Measurements from ENCODE around the gene ADCY2.

ADCY2 gene

DNA sequence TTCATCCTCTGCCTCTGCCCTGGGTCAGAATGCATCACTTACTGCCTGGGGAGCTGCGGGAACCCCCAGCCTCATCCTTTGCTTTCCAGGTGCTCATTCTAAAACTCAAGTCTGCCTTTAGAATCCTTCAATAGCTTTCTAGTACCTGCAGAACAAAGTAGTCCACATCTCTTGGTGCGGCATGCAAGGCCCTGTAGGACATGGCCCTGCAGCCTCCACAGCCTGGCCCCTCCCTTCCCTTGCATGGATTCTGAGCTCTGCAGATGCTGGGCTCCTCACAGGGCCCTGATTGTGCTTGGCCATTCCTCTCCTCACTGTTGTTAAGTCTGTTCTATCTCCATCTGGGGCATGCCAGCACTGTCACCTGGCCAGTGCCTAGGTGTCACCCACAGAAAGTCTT, 141.6 kb downstream of the ADCY2 start:
- DNase-seq (ENCODE audit: low read depth), result no peak
- H3K4me3 ChIP-seq (replicated peaks; ENCODE audit: low read depth, low read length), result no peak overlapping the region
- TF ChIP-seq, protein P1, sequence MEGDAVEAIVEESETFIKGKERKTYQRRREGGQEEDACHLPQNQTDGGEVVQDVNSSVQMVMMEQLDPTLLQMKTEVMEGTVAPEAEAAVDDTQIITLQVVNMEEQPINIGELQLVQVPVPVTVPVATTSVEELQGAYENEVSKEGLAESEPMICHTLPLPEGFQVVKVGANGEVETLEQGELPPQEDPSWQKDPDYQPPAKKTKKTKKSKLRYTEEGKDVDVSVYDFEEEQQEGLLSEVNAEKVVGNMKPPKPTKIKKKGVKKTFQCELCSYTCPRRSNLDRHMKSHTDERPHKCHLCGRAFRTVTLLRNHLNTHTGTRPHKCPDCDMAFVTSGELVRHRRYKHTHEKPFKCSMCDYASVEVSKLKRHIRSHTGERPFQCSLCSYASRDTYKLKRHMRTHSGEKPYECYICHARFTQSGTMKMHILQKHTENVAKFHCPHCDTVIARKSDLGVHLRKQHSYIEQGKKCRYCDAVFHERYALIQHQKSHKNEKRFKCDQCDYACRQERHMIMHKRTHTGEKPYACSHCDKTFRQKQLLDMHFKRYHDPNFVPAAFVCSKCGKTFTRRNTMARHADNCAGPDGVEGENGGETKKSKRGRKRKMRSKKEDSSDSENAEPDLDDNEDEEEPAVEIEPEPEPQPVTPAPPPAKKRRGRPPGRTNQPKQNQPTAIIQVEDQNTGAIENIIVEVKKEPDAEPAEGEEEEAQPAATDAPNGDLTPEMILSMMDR (IDR thresholded peaks at IDR 0.05; ENCODE audit: low read length, missing control alignments), result no peak

DNA sequence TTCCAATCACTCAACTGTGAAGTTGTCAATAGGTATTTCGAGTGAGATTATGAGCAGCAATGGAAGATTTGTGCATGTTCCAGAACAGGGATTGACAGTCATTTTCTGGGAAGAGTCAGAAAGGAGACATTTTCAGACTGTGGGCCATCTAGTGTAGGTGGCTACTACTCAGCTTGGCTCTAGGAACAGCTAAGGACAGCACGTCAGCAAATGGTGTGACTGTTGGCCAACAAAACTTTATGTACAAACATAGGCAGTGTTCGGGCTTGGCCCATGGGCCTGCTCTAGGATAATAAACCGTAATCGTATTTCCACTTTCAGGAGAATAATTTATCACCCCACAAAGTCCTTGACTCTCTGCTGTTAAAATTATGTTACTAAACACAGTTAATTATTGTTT, 143.6 kb downstream of the ADCY2 start:
- TF ChIP-seq, protein P1 (IDR thresholded peaks at IDR 0.05; ENCODE audit: low read length, missing control alignments), result no peak
- H3K4me3 ChIP-seq (replicated peaks; ENCODE audit: low read depth, low read length), result no peak overlapping the region
- no peak for DNase-seq (ENCODE audit: low read depth)

DNA sequence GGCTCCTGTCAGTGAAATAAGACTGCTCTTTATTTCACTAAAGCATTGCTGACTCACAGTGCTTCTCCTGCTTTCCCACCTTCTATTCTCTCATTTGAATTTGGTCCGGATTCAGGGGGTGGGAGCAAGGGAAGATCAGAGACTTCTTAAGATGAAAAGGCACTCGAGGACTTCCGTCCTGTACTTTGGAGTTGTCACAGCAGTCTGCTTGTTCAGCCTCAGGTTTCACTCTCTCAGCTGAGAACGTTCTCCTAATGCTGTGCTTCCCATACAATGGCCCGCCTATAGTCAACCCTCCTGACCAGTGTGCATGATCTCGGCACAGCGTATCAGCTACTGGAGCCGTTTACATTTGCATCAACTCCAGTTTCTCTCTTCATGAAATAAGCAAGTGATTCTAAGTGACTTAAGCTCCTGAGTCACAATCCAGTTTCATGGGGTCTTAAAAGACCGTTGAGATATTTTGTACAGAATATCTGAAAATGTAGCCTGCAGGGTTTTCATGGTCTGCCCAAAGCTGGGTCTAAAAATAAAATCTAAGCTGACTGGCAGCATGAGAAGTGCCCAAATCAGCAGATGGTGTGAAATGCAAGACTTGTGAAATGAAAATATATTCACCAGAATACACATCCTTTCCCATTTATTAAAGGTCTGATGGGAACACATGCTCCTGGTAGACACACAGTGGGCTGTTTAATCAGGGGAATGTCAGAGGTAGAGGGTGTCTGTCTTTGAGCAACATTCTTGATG, 145.0 kb downstream of the ADCY2 start:
- TF ChIP-seq, protein P1 (IDR thresholded peaks at IDR 0.05; ENCODE audit: low read length, missing control alignments), result no peak
- no peak for DNase-seq (ENCODE audit: low read depth)

DNA sequence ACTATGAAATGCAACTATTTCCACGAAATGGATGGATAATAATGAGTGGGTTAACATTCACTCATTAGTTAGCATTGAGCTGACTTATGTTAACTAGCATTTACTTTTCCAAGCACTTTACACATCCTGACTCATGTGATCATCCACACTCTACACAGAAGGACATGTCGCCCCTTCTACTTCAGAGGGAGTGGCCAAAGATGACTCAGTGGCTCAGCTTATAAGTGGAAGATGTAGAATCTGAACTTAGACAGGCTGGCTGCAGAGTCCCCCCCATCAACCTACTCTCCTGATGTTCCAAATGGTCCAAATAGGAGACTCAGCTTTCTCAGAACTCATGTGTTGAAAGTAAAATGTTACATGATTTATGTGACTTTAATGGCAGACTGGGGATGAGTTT, 146.0 kb downstream of the ADCY2 start:
- TF ChIP-seq, protein P1 (IDR thresholded peaks at IDR 0.05; ENCODE audit: low read length, missing control alignments), result no peak
- DNase-seq (ENCODE audit: low read depth), result no peak
- H3K4me3 ChIP-seq (replicated peaks; ENCODE audit: low read depth, low read length), result no peak overlapping the region

More for the DNA sequence above, 145.0 kb downstream of the ADCY2 start:
- no peak overlapping the region for H3K4me3 ChIP-seq (replicated peaks; ENCODE audit: low read depth, low read length)

DNA sequence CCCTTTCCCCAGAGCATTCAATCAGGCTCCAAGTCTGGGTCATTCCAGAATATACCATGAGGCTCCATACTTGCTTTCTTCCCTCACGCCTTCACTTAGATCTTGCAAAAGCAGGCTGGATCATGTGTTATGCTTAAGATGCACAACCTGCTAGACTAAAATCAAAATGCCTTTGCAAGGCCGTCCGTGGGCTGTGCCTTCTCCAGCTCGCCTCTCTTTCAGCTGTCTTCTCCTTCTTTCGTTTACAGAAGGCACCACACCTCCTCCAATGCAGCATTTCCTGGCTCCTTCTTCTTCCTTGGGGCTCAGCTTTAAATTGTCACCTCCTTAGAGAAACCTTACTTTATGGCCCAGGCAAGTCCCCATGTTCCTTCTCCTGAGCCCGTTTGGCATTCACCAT, 150.6 kb downstream of the ADCY2 start:
- TF ChIP-seq, protein P1 (IDR thresholded peaks at IDR 0.05; ENCODE audit: low read length, missing control alignments), result no peak
- no peak for DNase-seq (ENCODE audit: low read depth)

DNA sequence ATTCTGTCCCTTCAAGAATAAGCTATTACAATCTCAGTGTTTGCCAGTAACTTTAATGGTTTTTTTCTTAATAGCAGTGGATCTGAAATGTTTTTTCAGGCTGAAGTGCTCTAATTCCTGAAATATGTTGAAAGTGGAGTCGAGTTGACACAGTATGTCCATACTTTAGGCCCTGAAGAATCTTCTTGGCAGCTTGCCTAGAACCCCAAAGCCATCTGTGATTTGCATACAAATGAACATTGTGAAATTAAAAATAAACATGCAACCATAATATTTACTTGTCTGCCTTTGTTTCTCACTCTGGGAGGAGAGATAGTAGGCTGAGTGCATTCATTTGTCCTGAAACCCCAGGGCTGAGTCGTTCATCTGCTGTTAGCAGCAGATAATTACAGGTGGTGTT, 152.7 kb downstream of the ADCY2 start:
- TF ChIP-seq, protein P1 (IDR thresholded peaks at IDR 0.05; ENCODE audit: low read length, missing control alignments), result no peak
- DNase-seq (ENCODE audit: low read depth), result no peak
- H3K4me3 ChIP-seq (replicated peaks; ENCODE audit: low read depth, low read length), result no peak overlapping the region

More for the DNA sequence above, 150.6 kb downstream of the ADCY2 start:
- H3K4me3 ChIP-seq (replicated peaks; ENCODE audit: low read depth, low read length), result no peak overlapping the region

DNA sequence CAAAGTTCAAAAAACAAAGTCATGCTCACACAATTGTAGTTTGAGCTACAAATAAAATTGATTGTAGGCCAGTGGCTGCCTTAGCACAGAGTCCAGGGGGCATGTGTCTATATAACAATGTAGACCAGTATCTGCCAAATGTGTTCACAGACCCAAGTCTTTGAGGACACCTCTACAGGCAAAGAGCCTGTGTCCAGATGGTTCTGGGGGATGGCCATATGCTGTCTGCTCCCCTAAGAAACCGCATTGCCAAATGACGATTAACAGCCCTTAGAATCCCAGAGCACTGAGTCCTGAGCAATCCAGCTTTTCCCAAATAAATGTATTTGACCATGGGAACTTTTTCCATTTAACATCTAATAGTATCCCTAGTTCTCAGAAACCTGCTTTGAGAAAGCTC, 169.6 kb downstream of the ADCY2 start:
- no peak for DNase-seq (ENCODE audit: low read depth)
- TF ChIP-seq, protein P1 (IDR thresholded peaks at IDR 0.05; ENCODE audit: low read length, missing control alignments), result no peak
- H3K4me3 ChIP-seq (replicated peaks; ENCODE audit: low read depth, low read length), result no peak overlapping the region
